Measurements from ENCODE around the gene PPP1R7.

PPP1R7 gene

DNA sequence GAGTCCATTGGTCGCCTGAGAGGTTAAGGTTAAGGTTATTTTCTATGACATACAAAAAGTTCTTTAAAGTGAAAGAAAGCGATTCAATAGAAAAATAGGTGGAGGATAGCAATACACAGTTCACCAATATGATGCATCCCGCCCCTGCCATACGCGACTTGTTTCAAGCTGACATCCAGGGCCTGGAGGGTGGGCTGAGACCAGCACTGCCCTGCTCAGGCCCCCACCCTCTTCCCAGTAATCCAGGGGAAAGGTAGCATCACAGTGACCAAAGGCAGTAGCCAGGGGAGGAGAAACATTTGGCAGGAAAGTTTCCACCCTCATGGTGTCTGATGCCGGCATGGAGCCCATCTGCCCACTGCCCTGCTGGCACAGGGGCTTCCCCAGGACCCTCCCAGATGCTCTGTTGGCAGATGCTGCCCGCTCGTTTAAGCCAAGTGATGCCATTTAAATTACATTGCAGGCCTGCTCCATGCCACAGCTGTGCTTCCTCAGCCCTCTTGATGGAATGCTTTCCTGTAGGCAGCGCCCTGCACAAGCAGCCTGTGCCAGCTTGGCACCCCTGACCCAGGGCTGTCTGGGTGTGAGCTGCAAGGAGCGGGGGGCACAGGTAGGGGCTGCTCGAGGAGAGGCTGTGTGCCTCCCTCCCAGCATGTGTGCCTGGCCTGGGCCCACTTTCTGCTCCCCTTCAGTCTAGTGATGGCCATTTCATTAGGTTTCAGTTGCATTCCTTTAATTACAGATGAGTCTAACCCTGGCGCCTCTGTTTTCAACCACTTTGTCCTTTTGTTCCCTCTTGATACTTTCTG lies 27.5 kb downstream of the PPP1R7 start:
- TF ChIP-seq, protein P1, sequence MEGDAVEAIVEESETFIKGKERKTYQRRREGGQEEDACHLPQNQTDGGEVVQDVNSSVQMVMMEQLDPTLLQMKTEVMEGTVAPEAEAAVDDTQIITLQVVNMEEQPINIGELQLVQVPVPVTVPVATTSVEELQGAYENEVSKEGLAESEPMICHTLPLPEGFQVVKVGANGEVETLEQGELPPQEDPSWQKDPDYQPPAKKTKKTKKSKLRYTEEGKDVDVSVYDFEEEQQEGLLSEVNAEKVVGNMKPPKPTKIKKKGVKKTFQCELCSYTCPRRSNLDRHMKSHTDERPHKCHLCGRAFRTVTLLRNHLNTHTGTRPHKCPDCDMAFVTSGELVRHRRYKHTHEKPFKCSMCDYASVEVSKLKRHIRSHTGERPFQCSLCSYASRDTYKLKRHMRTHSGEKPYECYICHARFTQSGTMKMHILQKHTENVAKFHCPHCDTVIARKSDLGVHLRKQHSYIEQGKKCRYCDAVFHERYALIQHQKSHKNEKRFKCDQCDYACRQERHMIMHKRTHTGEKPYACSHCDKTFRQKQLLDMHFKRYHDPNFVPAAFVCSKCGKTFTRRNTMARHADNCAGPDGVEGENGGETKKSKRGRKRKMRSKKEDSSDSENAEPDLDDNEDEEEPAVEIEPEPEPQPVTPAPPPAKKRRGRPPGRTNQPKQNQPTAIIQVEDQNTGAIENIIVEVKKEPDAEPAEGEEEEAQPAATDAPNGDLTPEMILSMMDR (IDR thresholded peaks at IDR 0.05; ENCODE audit: extremely low read depth, insufficient read depth, missing control alignments): no peak
- DNase-seq (ENCODE audit: low spot score): no peak
- in situ Hi-C loops (cut with MboI; ENCODE audit: low pct_unique_long_range_greater_than_20kb, low sequenced_read_pairs, unreplicated experiment): no loop called here

DNA sequence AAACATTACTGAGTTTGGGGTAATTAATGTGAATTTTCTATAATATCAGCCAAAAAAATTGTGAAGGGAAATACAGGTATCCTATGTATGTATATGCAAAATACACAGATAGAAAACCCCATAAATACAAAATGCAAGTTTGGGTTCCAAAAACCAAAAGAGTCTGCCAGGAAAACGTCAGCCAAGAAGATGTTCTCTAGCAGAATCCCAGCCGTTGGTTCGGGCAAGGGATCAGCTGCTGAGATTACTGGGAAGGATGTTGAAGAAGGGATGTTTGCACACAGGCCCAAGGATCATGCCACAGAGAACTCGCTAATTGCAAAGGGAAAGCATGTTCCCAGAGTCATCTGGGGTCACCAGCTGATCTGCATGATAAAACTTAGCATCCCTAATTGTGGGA lies 28.7 kb downstream of the PPP1R7 start:
- TF ChIP-seq, protein P1 (IDR thresholded peaks at IDR 0.05; ENCODE audit: extremely low read depth, insufficient read depth, missing control alignments): no peak
- DNase-seq (ENCODE audit: low spot score): no peak
- in situ Hi-C loops (cut with MboI; ENCODE audit: low pct_unique_long_range_greater_than_20kb, low sequenced_read_pairs, unreplicated experiment): no loop called here

DNA sequence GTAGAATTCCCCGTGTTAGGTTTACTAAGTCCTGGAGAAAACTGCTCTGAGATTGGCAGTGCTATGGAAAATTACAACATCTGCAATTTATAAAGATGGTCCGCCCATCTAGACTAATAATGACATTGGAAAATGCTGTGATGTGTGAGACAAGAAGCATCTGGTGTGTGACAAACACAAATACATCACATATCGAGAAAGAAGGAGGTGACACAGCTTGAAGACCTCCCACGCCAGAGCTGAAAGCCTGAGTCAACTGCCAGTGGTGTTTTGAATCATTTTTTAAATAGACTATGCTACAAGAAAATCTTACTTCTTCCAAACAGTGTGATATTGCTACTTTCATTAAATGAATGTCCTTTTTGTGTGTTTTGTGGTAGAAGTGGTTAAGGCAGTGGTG lies 29.6 kb downstream of the PPP1R7 start:
- DNase-seq (ENCODE audit: low spot score): peak; percentile 71
- TF ChIP-seq, protein P1 (IDR thresholded peaks at IDR 0.05; ENCODE audit: extremely low read depth, insufficient read depth, missing control alignments): no peak
- in situ Hi-C loops (cut with MboI; ENCODE audit: low pct_unique_long_range_greater_than_20kb, low sequenced_read_pairs, unreplicated experiment): no loop called here

DNA sequence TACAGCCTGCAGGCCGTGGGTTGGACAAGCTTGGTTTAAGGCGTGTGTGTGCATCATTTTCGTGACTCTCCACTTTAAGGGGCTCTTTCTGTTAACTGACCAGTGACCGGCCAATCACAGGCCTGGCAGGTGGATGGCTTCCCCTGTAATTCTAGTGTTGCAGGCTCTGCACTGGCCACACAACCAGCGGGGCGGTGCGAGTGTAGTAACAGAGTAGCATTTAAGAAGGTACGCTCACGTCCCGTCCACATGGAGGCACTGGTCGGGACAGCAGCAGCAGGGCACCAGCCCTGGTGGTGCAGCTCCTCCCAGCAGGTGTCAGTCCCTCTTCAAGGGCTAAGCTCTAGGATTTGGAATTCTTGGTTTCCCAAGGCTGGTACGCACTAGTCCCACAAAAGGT lies 30.2 kb downstream of the PPP1R7 start:
- no peak for DNase-seq (ENCODE audit: low spot score)
- in situ Hi-C loops (cut with MboI; ENCODE audit: low pct_unique_long_range_greater_than_20kb, low sequenced_read_pairs, unreplicated experiment): no loop called here
- TF ChIP-seq, protein P1 (IDR thresholded peaks at IDR 0.05; ENCODE audit: extremely low read depth, insufficient read depth, missing control alignments): no peak

DNA sequence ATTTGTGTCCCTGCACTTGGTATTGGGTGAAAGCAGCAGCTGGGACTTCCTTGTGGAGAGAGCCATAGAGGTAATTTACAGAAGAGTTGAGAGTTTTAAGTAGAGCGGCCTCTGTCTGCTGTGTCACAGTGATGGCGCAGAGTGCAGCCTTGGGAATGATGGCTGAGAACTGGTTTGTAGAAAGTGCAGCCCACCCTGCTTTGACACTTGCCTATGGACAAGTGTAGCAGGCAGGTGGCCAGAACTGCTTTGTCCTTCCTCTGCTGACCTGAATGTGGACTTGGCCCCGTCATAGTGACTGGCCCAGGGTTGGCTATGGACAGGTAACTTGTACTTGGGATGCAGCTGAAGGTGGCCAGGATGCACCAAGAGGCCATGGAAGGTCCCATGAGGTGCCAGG lies 31.9 kb downstream of the PPP1R7 start:
- TF ChIP-seq, protein P1 (IDR thresholded peaks at IDR 0.05; ENCODE audit: extremely low read depth, insufficient read depth, missing control alignments): no peak
- no peak for DNase-seq (ENCODE audit: low spot score)
- in situ Hi-C loops (cut with MboI; ENCODE audit: low pct_unique_long_range_greater_than_20kb, low sequenced_read_pairs, unreplicated experiment): no loop called here

DNA sequence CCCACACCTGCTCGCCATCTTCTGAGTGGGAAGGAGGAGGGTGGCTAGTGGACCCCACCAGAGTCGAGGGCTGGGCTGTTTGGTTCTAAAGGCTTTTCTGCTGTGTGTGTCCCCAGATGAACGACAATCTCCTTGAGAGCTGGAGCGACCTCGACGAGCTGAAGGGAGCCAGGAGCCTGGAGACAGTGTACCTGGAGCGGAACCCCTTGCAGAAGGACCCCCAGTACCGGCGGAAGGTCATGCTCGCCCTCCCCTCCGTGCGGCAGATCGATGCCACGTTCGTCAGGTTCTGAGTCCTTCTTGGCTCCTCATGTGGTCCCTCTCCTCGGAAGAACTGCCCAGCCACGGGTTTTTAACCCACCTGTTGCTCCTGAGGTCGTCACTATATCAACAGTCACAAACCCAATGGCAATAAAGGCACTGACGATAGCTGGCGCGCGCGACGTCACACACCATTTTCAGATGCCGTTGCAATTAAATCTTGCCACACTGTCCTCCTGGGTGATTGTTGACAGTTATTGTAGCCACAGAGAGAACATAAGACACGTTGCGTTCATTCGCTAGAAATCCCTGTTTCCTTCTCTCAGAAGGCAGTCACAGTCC lies 32.4 kb downstream of the PPP1R7 start:
- TF ChIP-seq, protein P1 (IDR thresholded peaks at IDR 0.05; ENCODE audit: extremely low read depth, insufficient read depth, missing control alignments): no peak
- in situ Hi-C loops (cut with MboI; ENCODE audit: low pct_unique_long_range_greater_than_20kb, low sequenced_read_pairs, unreplicated experiment): no loop called here
- DNase-seq (ENCODE audit: low spot score): no peak

Data from GM13977 (cell line).